IPS DF 19.7 (cell line): Measurements from ENCODE around the gene PHC2.

Experiments
- DNase-seq: peaks from one replicate; pipeline ENCODE4 v3.0.0-alpha.2; 2013; ENCODE audit warnings: low read depth, low spot score

The PHC2 gene

GRCh38 chr1:33454646-33455282 is 23.9 kb upstream of the PHC2 start:
- DNase-seq = no peak

GRCh38 chr1:33446590-33446989 is 15.7 kb upstream of the PHC2 start:
- DNase-seq = no peak

- no peak for DNase-seq
Observed at GRCh38 chr1:33445108-33445507, 14.2 kb upstream of the PHC2 start.

GRCh38 chr1:33443705-33444180 is 12.8 kb upstream of the PHC2 start:
- no peak for DNase-seq

GRCh38 chr1:33443080-33443704 is 12.3 kb upstream of the PHC2 start:
- DNase-seq = no peak

GRCh38 chr1:33442141-33442540 is 11.2 kb upstream of the PHC2 start:
- DNase-seq = no peak

- DNase-seq = no peak
Observed at GRCh38 chr1:33441088-33441745, 10.3 kb upstream of the PHC2 start.

- DNase-seq = no peak
Observed at GRCh38 chr1:33439662-33440061, 8.8 kb upstream of the PHC2 start.

GRCh38 chr1:33438364-33439160 is 7.7 kb upstream of the PHC2 start:
- no peak for DNase-seq

- DNase-seq = no peak
Observed at GRCh38 chr1:33436557-33437285, 5.8 kb upstream of the PHC2 start.

GRCh38 chr1:33435096-33435820 is 4.4 kb upstream of the PHC2 start:
- DNase-seq = no peak

GRCh38 chr1:33434363-33434750 is 3.5 kb upstream of the PHC2 start:
- no peak for DNase-seq

GRCh38 chr1:33433509-33434362 is 2.8 kb upstream of the PHC2 start:
- DNase-seq = no peak

GRCh38 chr1:33429856-33430691 is 821 bp downstream of the PHC2 start:
- DNase-seq = no peak

GRCh38 chr1:33429332-33429731 is 1.6 kb downstream of the PHC2 start:
- no peak for DNase-seq

GRCh38 chr1:33428661-33429060 is 2.2 kb downstream of the PHC2 start:
- DNase-seq = no peak

- no peak for DNase-seq
Observed at GRCh38 chr1:33426916-33427315, 4.0 kb downstream of the PHC2 start.

- DNase-seq = no peak
Observed at GRCh38 chr1:33425900-33426299, 5.0 kb downstream of the PHC2 start.

GRCh38 chr1:33424610-33425009 is 6.3 kb downstream of the PHC2 start:
- DNase-seq = no peak
